Spleen (tissue), 11 donors: Measurements from ENCODE around the gene NFATC2. TPM values are rescaled to one million over a fixed set of nuclear protein-coding genes. Genes with fewer than 3 reads are reported as not detected.

ENCODE experiments used
- DNase-seq: peaks from one replicate; pipeline ENCODE4 v3.0.0-alpha.2; 2020
- H3K27ac ChIP-seq, 8 donors: fragments of 200-600 bp; sonication (generic) in 7 of 8; 1 replicate in 4 of 8; 2 replicates in 4 of 8; pipeline versions ENCODE4 v1.5.0 to v1.8.0; 2016 to 2021; ENCODE audit warnings: inconsistent platforms in 4 of 8, mild to moderate bottlenecking in 4 of 8, moderate library complexity in 1 of 8
- H3K27me3 ChIP-seq, 7 donors: fragments of 200-600 bp; sonication (generic) in 6 of 7; replicated peaks in 1 of 7; 1 replicate in 4 of 7; 2 replicates in 3 of 7; pipeline versions ENCODE4 v1.5.0 to v1.8.0; 2016 to 2021; ENCODE audit warnings: inconsistent platforms in 3 of 7, mild to moderate bottlenecking in 1 of 7
- H3K36me3 ChIP-seq, 6 donors: fragments of 200-600 bp; sonication (generic) in 5 of 6; 1 replicate in 4 of 6; 2 replicates in 2 of 6; pipeline versions ENCODE4 v1.5.0 to v1.8.0; 2016 to 2021; ENCODE audit warnings: inconsistent platforms in 2 of 6
- H3K4me1 ChIP-seq, 6 donors: fragments of 200-600 bp; sonication (generic) in 5 of 6; 1 replicate in 3 of 6; 2 replicates in 3 of 6; pipeline versions ENCODE4 v1.5.0 to v1.8.0; 2016 to 2021; ENCODE audit warnings: inconsistent platforms in 3 of 6
- H3K4me3 ChIP-seq, 8 donors: fragments of 200-600 bp; sonication (generic) in 7 of 8; 1 replicate in 4 of 8; 2 replicates in 4 of 8; pipeline versions ENCODE4 v1.5.0 to v1.8.0; 2016 to 2021; ENCODE audit warnings: inconsistent platforms in 4 of 8, mild to moderate bottlenecking in 4 of 8, moderate library complexity in 2 of 8
- H3K9me3 ChIP-seq, 8 donors: fragments of 200-600 bp; sonication (generic) in 7 of 8; 1 replicate in 4 of 8; 2 replicates in 4 of 8; pipeline versions ENCODE4 v1.5.0 to v1.8.0; 2016 to 2021; ENCODE audit warnings: inconsistent platforms in 4 of 8
- CTCF ChIP-seq, 11 experiments: fragments of 200-600 bp in 7 of 11; fragments of 450-650 bp in 4 of 11; sonication (generic) in 4 of 11; IDR thresholded peaks in 8 of 11; conservative IDR thresholded peaks in 3 of 11; 1 replicate in 7 of 11; 2 replicates in 4 of 11; pipeline versions ENCODE4 v1.4.0 to v1.8.0; 2016 to 2021; ENCODE audit warnings: antibody characterized with exemption in 11 of 11, inconsistent platforms in 4 of 11, mild to moderate bottlenecking in 1 of 11
- POLR2A ChIP-seq, 3 donors: fragments of 450-650 bp; IDR thresholded peaks; one replicate each; pipeline ENCODE4 v1.5.1; 2017; ENCODE audit warnings: antibody characterized with exemption in 3 of 3, mild to moderate bottlenecking in 1 of 3
- POLR2AphosphoS5 ChIP-seq, 3 donors: sonication (generic); formaldehyde crosslinking; IDR thresholded peaks; one replicate each; pipeline ENCODE4 v1.5.1; 2017; ENCODE audit warnings: antibody characterized with exemption in 3 of 3
- WGBS, 5 donors: extraction: QIAGEN DNeasy Blood & Tissue Kit in 3 of 5; methylation state at CpG; one replicate each; pipeline versions ENCODE4 v1.1.5 to v1.1.7; 2013 to 2018; 5-methylcytosine and 5-hydroxymethylcytosine counted together
- intact Hi-C: fragments of 100-400 bp; cut with DNase I; formaldehyde crosslinking; loops from one replicate; pipeline ENCODE4 v1.15.0; 2023; ENCODE audit warnings: low total_unique reads
- polyA plus RNA-seq, 3 donors: library from polyadenylated mRNA; stranded (reverse); fragments of 200-250 nt; gene quantifications; one replicate each; pipeline ENCODE4 v1.2.1, GENCODE V29; 2013
- total RNA-seq, 7 donors: library from RNA; depleted of rRNA in 3 of 7; stranded (reverse); fragments of >200 nt in 3 of 7; fragmentation: NEBNext Ultra II Directional in 4 of 7; extraction: Animal tissue kit (Norgen Biotek cat#: 25700) in 4 of 7; gene quantifications; one replicate each; pipeline versions ENCODE4 v1.1.0 to v1.2.1, GENCODE V29; 2016 to 2021
- donor health status: healthy with polysubstance abuse.
- donor health status: DM: no; HTN: no; CAD: no; lungs with moderate emphysema.
- donor health status: DM: no; HTN: no; CAD: no.
- donor health status: Bipolar disorder and iron deficiency.
- donor health status: healthy.
- donor health status: DM: no; HTN: no; CAD: no.
- donor health status: DM: yes; HTN: yes; CAD: no.

Gene NFATC2
- total and polyA plus RNA-seq, 10 donors, result 6.5 to 42.9 (median 34.5) TPM

DNA sequence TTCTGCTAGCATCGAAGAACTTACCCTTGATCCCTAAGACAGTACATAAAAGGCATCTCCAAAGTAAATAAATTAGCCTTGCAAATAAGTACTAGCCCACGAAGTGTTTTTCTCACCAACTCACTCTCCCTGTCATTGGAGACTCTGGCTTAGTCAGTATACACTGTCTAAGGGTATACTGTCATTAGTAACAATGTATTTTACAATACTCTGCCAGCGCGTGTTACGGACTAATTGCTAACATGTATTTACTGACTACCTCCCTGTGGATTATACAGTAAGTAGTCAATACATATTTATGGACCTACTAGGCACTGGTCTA lies 72.1 kb downstream of the NFATC2 start:
- Histone ChIP-seq H3K4me3 (no peak overlapping the region), H3K4me1 (peaks cover 0 to 19% (median 0%) of the 10 kb centered on the region in 6 donors), H3K9me3 (no peaks in the 10 kb centered on the region), H3K27me3 (no peaks in the 10 kb centered on the region), H3K27ac (no peak overlapping the region), H3K36me3 (peaks cover 4 to 99% (median 52%) of the 10 kb centered on the region in 6 donors)
- WGBS, 5 donors, result 83 to 91% (median 89%) methylated on average over 5 of the region's 5 CpGs
- DNase-seq, result no peak
- intact Hi-C loops, result no loop called here
- TF ChIP-seq POLR2AphosphoS5 (IDR thresholded peaks at IDR 0.05) (no peak), POLR2A (IDR thresholded peaks at IDR 0.05) (no peak), CTCF (IDR thresholded peaks at IDR 0.05 in 8 of 11, conservative IDR thresholded peaks at IDR 0.05 in 3 of 11) (no peak)

GRCh38 chr20:51469578-51470498 lies 72.7 kb downstream of the NFATC2 start:
- intact Hi-C loops, result no loop called here
- no peak overlapping the region for H3K27ac ChIP-seq
- H3K36me3 ChIP-seq, result peaks cover 4 to 99% (median 47%) of the 10 kb centered on the region in 6 donors
- no peaks in the 10 kb centered on the region for H3K9me3 ChIP-seq
- H3K4me1 ChIP-seq, result peaks cover 0 to 19% (median 0%) of the 10 kb centered on the region in 6 donors
- H3K27me3 ChIP-seq, result no peaks in the 10 kb centered on the region
- TF ChIP-seq POLR2AphosphoS5 (IDR thresholded peaks at IDR 0.05), result peak; percentile 12 to 42 (median 13)
- TF ChIP-seq CTCF (IDR thresholded peaks at IDR 0.05 in 8 of 11, conservative IDR thresholded peaks at IDR 0.05 in 3 of 11), result no peak
- TF ChIP-seq POLR2A (IDR thresholded peaks at IDR 0.05), result no peak
- H3K4me3 ChIP-seq, result no peak overlapping the region
- peak; percentile 64 for DNase-seq
- WGBS, 5 donors, result 84 to 90% (median 86%) methylated on average over 11 of the region's 11 CpGs

DNA sequence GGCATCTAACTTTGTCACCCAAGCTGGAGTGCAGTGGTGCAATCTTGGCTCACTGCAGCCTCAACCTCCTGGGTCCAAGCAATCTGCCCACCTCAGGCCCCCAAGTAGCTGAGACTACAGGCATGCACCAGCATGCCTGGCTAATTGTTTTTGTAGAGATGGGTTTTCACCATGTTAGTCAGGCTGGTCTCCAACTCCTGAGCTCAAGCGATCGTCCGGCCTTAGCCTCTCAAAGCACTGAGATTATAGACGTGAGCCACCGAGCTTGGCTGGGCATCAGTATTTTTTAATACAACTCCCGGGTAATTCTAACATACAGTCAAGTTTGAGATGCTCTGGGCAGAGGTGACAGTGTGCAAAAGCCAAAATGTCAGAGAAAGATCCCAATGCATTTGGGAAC lies 73.5 kb downstream of the NFATC2 start:
- Histone ChIP-seq H3K27ac (no peak overlapping the region), H3K36me3 (peaks cover 4 to 99% (median 43%) of the 10 kb centered on the region in 6 donors), H3K27me3 (no peaks in the 10 kb centered on the region), H3K9me3 (no peaks in the 10 kb centered on the region), H3K4me1 (peaks cover 0 to 19% (median 0%) of the 10 kb centered on the region in 6 donors), H3K4me3 (no peak overlapping the region)
- peak; percentile 34 for DNase-seq
- 88 to 97% (median 96%) methylated on average over 6 of the region's 6 CpGs for WGBS, 5 donors
- no peak for TF ChIP-seq POLR2A (IDR thresholded peaks at IDR 0.05)
- no peak for TF ChIP-seq CTCF (IDR thresholded peaks at IDR 0.05 in 8 of 11, conservative IDR thresholded peaks at IDR 0.05 in 3 of 11)
- no peak for TF ChIP-seq POLR2AphosphoS5 (IDR thresholded peaks at IDR 0.05)
- intact Hi-C loops, result no loop called here

GRCh38 chr20:51468636-51469035 lies 73.9 kb downstream of the NFATC2 start:
- TF ChIP-seq POLR2AphosphoS5 (IDR thresholded peaks at IDR 0.05) (no peak), CTCF (IDR thresholded peaks at IDR 0.05 in 8 of 11, conservative IDR thresholded peaks at IDR 0.05 in 3 of 11) (no peak), POLR2A (IDR thresholded peaks at IDR 0.05) (no peak)
- Histone ChIP-seq H3K4me1 (peaks cover 0 to 19% (median 0%) of the 10 kb centered on the region in 6 donors), H3K27ac (no peak overlapping the region), H3K27me3 (no peaks in the 10 kb centered on the region), H3K36me3 (peaks cover 4 to 99% (median 39%) of the 10 kb centered on the region in 6 donors), H3K4me3 (no peak overlapping the region), H3K9me3 (no peaks in the 10 kb centered on the region)
- DNase-seq, result peak; percentile 37
- 91 to 95% (median 95%) methylated on average over 7 of the region's 7 CpGs for WGBS, 5 donors
- intact Hi-C loops, result no loop called here
